Adipocyte (in vitro differentiated cells): ENCODE data around the gene PHKA2.

Experiments
- DNase-seq: peaks from one replicate; pipeline ENCODE4 v3.0.0-alpha.2; 2015; ENCODE audit warnings: low read depth
- H3K27me3 ChIP-seq: replicated peaks from 2 replicates; pipeline ENCODE4 v1.7.0; 2013; ENCODE audit warnings: mild to moderate bottlenecking, low read length, moderate library complexity; ENCODE audit not compliant: control insufficient read depth, insufficient read depth
- H3K36me3 ChIP-seq: 2 replicates; pipeline ENCODE4 v1.7.0; 2013; ENCODE audit warnings: low read length, mild to moderate bottlenecking, moderate library complexity; ENCODE audit not compliant: control insufficient read depth, insufficient read depth, severe bottlenecking
- H3K4me1 ChIP-seq: 2 replicates; pipeline ENCODE4 v1.7.0; 2013; ENCODE audit warnings: mild to moderate bottlenecking, low read length, moderate library complexity; ENCODE audit not compliant: control insufficient read depth, insufficient read depth
- H3K4me3 ChIP-seq: 2 replicates; pipeline ENCODE4 v1.7.0; 2013; ENCODE audit warnings: mild to moderate bottlenecking, low read length, moderate library complexity
- H3K9ac ChIP-seq: 2 replicates; pipeline ENCODE4 v1.7.0; 2013; ENCODE audit warnings: mild to moderate bottlenecking, low read length, moderate library complexity
- H3K9me3 ChIP-seq: 2 replicates; pipeline ENCODE4 v1.7.0; 2013; ENCODE audit warnings: mild to moderate bottlenecking, low read length, moderate library complexity; ENCODE audit not compliant: control insufficient read depth

Gene PHKA2

DNA sequence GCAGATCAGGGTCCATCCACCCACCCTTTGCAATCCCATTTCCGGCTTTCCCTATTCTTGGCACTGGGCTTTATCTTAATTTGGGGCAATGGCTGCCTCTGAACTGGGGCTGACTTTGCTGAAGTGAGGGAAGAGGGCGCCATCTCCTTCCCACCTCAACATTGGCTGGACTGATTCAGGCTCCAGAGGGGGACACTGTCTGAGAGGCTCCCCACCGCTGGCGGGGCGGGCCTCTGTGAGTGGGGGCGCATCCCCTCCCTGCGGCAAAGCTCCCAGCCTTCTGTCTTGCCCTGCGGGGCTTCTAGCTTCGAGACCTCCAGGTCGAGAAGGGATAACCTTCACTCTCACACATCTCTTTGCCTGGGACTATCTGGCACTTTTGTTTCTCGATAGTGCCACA is 85.8 kb downstream of the PHKA2 start:
- Histone ChIP-seq H3K4me1 (peaks cover 4% of the 10 kb centered on the region), H3K9ac (no peak overlapping the region), H3K36me3 (peaks cover 8% of the 10 kb centered on the region), H3K9me3 (no peaks in the 10 kb centered on the region), H3K4me3 (no peak overlapping the region), H3K27me3 (no peaks in the 10 kb centered on the region)
- no peak for DNase-seq

DNA sequence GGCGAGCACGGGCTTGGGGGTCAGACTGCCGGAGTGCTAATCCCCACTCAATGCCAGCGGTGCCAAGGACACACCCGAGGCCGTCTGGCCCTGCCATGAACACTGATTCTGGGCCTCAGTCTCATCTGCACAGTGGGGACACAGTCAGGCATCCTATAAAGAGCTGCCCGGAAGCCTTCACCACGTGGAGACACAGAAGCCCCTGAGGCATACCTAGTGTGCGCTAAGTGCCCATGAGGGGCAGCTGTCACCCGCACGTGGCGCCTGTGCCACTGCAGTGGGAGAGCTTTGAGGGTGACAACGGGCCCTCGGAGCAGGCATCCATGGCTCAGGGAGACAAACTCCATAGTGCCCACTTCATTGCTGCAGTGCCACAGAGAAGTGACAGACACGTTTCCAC is 86.3 kb downstream of the PHKA2 start:
- no peak overlapping the region for H3K4me3 ChIP-seq
- H3K9me3 ChIP-seq, result no peaks in the 10 kb centered on the region

DNA sequence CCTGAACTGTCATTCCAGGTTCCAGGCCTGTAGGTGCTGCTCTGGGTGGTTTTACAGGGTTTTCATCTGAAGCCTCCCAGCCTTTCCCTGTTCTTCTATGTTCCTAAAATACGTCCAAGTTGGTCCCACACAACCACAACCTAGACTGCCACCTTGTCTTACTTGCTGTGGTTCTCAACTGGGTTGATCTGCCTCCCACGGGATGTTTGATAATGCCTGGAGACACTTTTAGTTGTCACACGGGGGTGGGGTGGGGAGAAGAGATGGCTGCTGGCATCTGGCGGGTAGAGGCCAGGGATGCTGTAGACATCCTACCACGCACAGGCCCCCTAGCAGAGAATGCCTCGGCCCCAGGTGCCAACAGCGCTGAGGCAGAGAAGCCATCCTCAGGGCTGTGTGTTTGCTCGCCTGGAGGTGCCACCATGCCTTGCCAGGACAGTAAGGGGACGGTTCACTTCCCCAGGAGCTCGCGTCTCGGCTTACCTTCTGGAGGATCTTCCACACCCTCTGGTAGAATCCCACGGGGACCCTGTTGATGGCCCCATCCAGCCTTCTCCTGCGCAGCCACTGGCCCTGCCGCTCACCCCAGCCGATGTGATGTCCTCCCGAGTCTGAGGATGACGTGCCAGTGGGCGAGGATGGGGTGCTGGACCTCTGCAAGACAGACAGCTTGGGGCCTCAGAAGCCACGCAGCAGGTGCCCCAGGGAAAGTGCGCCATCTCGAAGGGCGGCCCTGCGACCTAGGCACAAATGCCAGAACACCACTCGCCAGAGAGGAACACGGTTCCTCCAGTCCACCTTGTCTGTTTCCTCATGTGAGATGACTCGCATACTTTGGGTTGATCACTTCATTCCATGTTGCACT is 87.0 kb downstream of the PHKA2 start:
- Histone ChIP-seq H3K4me1 (peaks cover 4% of the 10 kb centered on the region), H3K27me3 (no peaks in the 10 kb centered on the region), H3K4me3 (no peak overlapping the region), H3K9ac (no peak overlapping the region), H3K36me3 (peaks cover 8% of the 10 kb centered on the region), H3K9me3 (no peaks in the 10 kb centered on the region)
- DNase-seq, result no peak

More for the DNA sequence above, 86.3 kb downstream of the PHKA2 start:
- no peak for DNase-seq
- H3K36me3 ChIP-seq, result peaks cover 8% of the 10 kb centered on the region
- no peaks in the 10 kb centered on the region for H3K27me3 ChIP-seq
- peaks cover 4% of the 10 kb centered on the region for H3K4me1 ChIP-seq
- no peak overlapping the region for H3K9ac ChIP-seq

DNA sequence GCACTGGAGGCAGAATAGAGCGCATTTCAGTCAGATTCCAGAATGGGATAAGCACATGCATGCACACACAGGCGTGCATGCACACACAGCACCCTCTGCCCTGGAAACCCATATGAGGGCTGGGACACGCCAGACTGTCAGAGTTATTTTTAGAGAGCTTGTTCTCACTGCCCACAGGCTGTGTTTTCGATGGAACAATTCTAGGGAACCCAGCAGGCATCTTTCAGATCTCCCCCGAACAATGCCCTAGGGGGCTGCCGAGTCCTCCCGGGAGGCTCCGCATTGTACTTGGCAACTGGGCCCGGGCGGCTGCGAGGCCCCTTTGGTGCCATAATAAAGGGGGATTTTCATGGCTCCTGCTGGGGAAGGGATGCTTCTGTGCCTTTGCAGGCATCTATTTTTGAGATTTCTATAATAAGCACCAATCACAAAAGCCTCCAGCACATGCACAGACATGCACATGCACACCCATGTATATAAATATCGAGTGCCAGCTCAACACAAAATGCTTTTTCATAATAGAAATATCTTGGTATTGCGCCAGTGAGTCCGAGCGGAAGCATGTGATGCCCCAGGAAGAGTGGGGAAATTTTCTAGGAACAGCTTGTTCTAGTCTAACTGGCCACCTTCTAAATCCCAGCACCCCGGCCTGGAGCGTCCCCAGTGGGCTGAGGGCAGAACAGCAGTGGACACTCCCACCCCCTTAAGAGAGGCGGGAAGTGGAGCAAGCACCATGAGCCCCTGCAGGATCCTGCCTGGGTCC is 88.5 kb downstream of the PHKA2 start:
- DNase-seq, result no peak
- Histone ChIP-seq H3K36me3 (peaks cover 8% of the 10 kb centered on the region), H3K9me3 (no peaks in the 10 kb centered on the region), H3K27me3 (no peaks in the 10 kb centered on the region), H3K9ac (no peak overlapping the region), H3K4me1 (peaks cover 4% of the 10 kb centered on the region), H3K4me3 (no peak overlapping the region)

DNA sequence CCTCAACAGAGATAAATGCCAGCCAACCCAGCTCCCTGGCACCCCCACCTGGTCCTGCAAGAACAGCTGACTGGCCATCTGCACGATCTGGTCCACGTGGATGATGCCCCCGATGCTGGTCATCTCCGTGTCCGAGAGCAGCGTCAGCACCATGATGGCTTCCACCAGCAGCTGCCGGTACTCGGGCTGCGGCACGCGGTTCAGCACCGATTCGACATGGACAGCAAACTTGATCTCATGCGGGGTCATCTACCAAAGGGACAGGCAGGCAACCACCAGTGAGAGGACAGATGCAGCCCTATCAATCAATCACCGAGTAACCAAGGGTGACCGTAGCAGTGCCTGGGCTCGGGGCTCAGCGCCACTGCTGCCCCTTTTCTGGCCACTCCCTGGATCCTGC is 89.8 kb downstream of the PHKA2 start:
- no peaks in the 10 kb centered on the region for H3K9me3 ChIP-seq
- H3K4me1 ChIP-seq, result peaks cover 4% of the 10 kb centered on the region
- DNase-seq, result no peak
- peaks cover 8% of the 10 kb centered on the region for H3K36me3 ChIP-seq
- H3K27me3 ChIP-seq, result no peaks in the 10 kb centered on the region
- H3K4me3 ChIP-seq, result no peak overlapping the region
- H3K9ac ChIP-seq, result no peak overlapping the region

DNA sequence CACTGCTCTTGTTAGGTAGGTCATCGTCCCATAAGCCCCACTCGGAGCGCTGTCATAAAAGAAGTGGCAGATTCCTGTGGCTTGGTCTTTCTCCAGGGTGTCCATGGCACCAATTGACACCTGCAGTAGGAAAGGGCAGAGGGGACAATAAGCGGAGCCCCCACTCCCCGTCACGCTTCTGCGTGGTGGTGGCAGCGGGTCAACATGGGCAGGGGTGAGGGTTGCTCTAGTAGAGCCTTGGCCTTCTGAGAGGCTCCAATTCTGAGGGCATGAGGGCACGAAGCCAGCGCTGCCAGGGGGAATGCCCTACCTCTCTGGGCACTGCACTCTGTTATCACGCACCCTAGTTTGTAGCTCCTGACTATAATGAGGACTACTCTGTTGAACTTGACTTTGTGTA is 90.4 kb downstream of the PHKA2 start:
- Histone ChIP-seq H3K27me3 (no peaks in the 10 kb centered on the region), H3K4me1 (peaks cover 4% of the 10 kb centered on the region), H3K9ac (no peak overlapping the region), H3K9me3 (no peaks in the 10 kb centered on the region), H3K4me3 (no peak overlapping the region), H3K36me3 (peaks cover 8% of the 10 kb centered on the region)
- no peak for DNase-seq

DNA sequence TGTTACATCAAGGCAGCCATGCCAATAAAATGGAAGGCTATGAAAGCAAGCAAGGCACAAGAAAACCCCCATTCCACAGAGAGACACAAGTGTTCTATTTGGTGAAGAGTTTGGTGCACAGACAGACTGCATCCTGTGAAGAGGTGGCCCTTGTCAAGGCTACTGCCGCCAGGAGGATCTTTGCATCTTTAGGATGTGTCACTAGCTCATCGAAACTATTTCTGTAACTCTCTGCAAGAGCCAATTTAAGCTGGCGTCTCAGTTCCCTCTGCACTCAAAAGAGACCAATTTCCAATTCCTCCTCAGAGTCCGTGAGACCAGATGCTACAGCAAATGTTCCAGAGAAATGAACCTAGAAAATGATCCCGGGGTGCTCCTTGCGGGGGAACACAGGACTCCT is 91.0 kb downstream of the PHKA2 start:
- Histone ChIP-seq H3K9me3 (no peaks in the 10 kb centered on the region), H3K27me3 (no peaks in the 10 kb centered on the region), H3K36me3 (peaks cover 8% of the 10 kb centered on the region), H3K4me3 (no peak overlapping the region), H3K9ac (no peak overlapping the region), H3K4me1 (peaks cover 4% of the 10 kb centered on the region)
- DNase-seq, result no peak

DNA sequence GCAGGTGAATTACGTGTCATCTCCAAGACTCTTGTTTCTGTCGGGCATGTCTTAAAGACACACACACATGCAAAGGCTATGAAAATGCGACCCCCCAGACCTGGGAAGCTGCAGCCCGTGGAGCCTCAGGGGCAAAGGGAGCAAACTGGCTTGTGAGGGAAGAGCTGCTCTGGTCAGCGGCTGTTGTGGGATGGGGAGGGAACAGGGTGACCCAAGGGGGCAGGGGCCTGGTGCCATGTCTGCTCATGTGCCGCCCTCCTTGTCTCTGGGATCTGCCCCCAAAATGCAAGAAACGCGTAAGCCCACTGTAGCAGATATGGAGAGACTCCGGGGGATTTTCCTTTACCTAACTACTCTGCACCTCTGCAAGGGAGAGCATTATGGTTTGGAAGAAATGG is 92.4 kb downstream of the PHKA2 start:
- H3K9ac ChIP-seq, result no peak overlapping the region
- H3K4me1 ChIP-seq, result peaks cover 4% of the 10 kb centered on the region
- no peak for DNase-seq
- no peaks in the 10 kb centered on the region for H3K9me3 ChIP-seq
- no peaks in the 10 kb centered on the region for H3K27me3 ChIP-seq
- peaks cover 8% of the 10 kb centered on the region for H3K36me3 ChIP-seq
- no peak overlapping the region for H3K4me3 ChIP-seq

DNA sequence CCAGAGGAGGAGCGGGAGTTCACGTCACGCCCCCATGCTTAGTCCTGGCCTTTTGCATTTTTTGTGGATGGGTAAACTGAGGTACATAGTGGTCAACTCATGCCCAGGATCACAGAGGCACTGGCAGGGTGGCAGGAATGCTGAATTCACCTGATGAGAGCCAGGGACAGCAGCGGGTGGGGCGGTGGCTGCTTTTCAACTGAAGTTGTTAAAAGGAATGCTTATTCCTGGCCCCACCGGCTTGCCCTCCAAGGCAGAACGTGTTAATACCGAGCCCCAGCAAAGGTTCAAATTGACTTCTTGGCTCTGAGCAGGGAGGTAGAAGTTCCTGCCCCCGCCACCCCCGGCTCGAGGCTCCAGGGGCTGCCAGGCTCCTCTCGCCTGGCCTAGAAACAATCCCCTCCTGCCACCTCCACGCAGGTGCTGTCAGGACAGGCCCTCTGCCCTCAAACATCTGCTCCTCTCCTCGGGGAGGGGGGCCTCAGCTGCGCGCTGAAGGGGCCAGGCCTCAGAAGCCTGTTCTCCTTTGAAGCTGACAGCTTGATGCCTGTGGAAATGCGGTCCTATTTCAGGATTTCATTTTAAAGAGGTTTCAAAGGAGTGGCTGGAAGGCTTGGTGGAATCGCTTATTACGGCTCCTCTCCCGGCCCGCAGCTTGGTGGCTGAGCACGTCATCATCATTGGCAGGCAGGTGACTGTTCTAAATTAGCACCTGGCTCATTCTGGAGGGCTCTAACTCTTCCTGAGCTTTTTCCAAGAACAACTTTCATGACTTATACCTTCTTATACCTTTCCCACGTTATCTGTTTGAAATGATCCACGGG is 93.0 kb downstream of the PHKA2 start:
- H3K9me3 ChIP-seq, result no peaks in the 10 kb centered on the region
- H3K36me3 ChIP-seq, result peaks cover 8% of the 10 kb centered on the region
- no peak overlapping the region for H3K9ac ChIP-seq
- peaks cover 3% of the 10 kb centered on the region for H3K27me3 ChIP-seq
- peaks cover 7% of the 10 kb centered on the region for H3K4me1 ChIP-seq
- DNase-seq, result no peak
- H3K4me3 ChIP-seq, result no peak overlapping the region

DNA sequence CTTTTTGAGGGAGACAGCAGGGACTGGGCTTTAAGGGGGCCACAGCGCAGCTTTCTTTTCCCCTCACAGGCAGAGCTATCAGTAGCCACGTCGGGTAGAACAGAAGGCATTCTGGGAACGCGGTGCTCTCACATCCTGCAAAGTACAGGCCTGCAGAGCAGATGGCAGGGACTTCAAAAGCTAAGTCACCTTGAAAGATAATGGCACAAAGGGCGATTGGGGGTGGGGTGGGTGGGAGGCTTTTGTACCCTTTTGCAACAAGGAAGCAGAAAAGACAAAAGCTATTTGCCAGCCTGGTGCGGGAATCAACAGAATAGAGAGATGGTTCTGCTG is 93.9 kb downstream of the PHKA2 start:
- no peak for DNase-seq
- Histone ChIP-seq H3K27me3 (peaks cover 10% of the 10 kb centered on the region), H3K4me1 (peaks cover 6% of the 10 kb centered on the region), H3K36me3 (peaks cover 8% of the 10 kb centered on the region), H3K9me3 (no peaks in the 10 kb centered on the region), H3K4me3 (no peak overlapping the region), H3K9ac (no peak overlapping the region)
